ENCODE data around the gene FZR1. TPM values are rescaled to one million over a fixed set of nuclear protein-coding genes. Genes with fewer than 3 reads are reported as not detected.

The FZR1 gene
- total and polyA plus RNA-seq, 2 of the 8 experiments (the other 6 are each of a cell fraction or from before 2014, with no cell fraction given) = 21.6 to 35.5 TPM

DNA sequence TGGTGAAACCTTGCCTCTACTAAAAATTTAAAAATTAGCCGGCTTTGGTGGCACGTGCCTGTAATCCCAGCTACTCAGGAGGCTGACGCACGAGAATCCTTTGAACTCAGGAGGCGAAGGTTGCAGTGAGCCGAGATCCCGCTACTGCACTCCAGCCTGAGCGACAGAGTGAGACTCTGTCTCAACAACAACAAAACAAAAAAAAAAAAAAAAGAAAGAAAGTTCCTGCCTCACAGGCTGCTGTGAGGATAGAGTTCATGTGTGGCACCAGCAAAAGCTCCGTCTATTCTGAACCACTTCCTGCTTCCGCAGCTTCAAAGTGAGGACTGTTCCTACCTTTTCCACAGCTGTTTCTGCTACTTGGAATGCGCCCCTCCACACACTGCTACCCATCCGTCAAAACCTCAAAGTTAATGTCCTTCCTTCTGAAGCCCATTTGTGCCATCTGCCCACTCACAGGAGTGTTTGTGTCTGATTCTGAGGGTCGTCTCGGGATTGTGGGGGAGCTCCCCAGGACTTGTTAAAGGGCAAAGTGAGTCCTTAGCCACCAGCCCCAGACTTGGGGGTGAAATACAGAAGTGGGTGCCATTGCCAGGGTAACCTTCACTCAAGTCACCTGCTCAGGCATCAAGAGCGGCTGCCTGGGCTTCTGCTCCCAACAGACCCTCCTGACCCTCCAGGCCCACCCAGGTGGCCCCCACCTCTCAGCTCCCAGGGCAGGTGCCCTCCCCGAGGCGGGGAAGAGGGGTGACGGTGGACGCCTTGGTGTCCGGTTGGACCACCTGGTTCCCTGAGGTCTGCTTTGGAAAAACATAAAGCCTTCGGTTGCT lies 48.4 kb downstream of the FZR1 start (continued):
- TF ChIP-seq, protein P1, sequence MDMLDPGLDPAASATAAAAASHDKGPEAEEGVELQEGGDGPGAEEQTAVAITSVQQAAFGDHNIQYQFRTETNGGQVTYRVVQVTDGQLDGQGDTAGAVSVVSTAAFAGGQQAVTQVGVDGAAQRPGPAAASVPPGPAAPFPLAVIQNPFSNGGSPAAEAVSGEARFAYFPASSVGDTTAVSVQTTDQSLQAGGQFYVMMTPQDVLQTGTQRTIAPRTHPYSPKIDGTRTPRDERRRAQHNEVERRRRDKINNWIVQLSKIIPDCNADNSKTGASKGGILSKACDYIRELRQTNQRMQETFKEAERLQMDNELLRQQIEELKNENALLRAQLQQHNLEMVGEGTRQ (IDR thresholded peaks at IDR 0.05; ENCODE audit: low read length) = no peak
